ENCODE results near the gene TREH. TPM values are rescaled to one million over a fixed set of nuclear protein-coding genes. Genes with fewer than 3 reads are reported as not detected.

TREH gene
- total RNA-seq, 1 experiment from 2014 or later: 0.15 TPM

DNA sequence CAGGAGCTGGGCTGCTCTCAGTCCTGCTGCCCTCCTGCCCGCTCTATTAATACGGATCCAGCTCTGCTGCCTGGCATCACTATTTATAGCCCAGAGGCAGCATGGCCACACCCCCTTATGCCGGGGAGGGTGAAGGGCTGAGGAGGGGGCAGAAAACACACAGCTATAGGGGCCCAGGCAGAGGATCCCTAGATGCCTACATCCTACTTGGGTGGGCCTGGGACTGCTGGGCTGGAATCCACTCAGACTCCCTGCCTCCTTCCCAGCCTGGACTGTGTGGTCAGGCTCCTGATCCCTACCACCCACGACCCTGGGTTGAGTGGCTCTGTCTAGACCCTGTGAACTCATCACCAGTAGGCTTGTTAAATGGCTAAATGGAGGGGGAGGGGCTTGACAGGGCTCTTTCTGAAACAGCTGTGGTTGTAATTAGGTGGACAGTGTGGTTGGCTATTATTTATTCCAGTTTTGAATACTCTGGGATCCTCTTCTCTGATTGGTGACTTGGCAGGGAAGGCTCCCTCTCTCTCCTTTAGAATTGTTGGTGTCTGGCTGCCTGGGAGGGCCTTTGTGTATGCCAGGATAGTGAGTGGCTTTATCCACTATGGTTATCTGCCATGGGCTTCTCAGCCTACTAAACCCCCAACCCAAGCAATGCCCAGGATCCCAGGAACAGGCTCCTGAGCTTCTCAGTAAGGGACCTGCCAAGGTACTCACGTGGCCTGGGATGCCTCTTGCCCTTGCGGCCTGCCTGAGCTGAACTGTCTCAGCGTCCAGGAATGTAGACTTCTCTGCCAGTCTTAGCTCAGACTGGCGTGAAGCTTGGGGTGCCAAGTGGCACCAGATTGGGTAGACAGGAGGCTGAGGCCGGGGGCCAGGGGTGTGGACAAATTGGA, 56.8 kb downstream of the TREH start:
- H3K27ac ChIP-seq (ENCODE audit: low read depth, low read length): peak overlapping the region; percentile 96
- BruUV-seq (replicated peaks): no TSS peak
- CTCF ChIA-PET: interaction anchor here (0.7 to 1.9 kb wide), 8 partner anchors 10 to 37 kb away, joined by 3 to 7 read pairs (median 4); partner anchors contain the start of gene PHLDB1
- no peaks in the 10 kb centered on the region for H3K9me2 ChIP-seq (ENCODE audit: insufficient read depth)
- H2AFZ ChIP-seq (ENCODE audit: low read depth, low read length, poor library complexity, severe bottlenecking): no peak overlapping the region
- H3K4me2 ChIP-seq (ENCODE audit: low read length): peak overlapping the region; percentile 94
- H3K4me1 ChIP-seq (ENCODE audit: control insufficient read depth in 1 of 2, insufficient read depth in 2 of 2, low read length in 2 of 2): peaks cover 61 to 73% of the 10 kb centered on the region in 2 experiments
- ATAC-seq (peak; percentile 71), DNase-seq (ENCODE audit: low read depth, low spot score) (peak; percentile 68)
- H3K79me2 ChIP-seq (ENCODE audit: insufficient read depth, low read length): peaks cover 6% of the 10 kb centered on the region
- H3K4me3 ChIP-seq (replicated peaks in 1 of 2; ENCODE audit: low read depth in 1 of 2, low read length in 2 of 2): peak overlapping the region; percentile 62 to 84
- TF ChIP-seq FOSL1 (IDR thresholded peaks at IDR 0.05; ENCODE audit: low read depth) (no peak), YY1 (IDR thresholded peaks at IDR 0.05; ENCODE audit: extremely low read depth, insufficient replicate concordance, low read depth, low read length) (no peak), ZFX (IDR thresholded peaks at IDR 0.05) (no peak), EZH2 (IDR thresholded peaks at IDR 0.05) (no peak)
- peak overlapping the region; percentile 84 for H3K9ac ChIP-seq (ENCODE audit: low read length)
- no peaks in the 10 kb centered on the region for H3K27me3 ChIP-seq (ENCODE audit: insufficient read depth, low read length)
- intact Hi-C loops (cut with micrococcal nuclease): no loop called here
- peaks cover 0 to 7% of the 10 kb centered on the region in 2 experiments; a peak in 2 of 4 replicates for H3K36me3 ChIP-seq (ENCODE audit: control insufficient read depth in 1 of 2, insufficient read depth in 2 of 2, low read length in 2 of 2)
- H3K9me3 ChIP-seq (ENCODE audit: control insufficient read depth in 1 of 2, insufficient read depth in 1 of 2, low read depth in 1 of 2, low read length in 2 of 2): no peaks in the 10 kb centered on the region
- POLR2A ChIA-PET: interaction anchor here (0.6 to 3.3 kb wide), 7 partner anchors 9 to 366 kb away, joined by 3 to 33 read pairs (median 8); partner anchors contain the start of gene PHLDB1
- no peaks in the 10 kb centered on the region for H4K20me1 ChIP-seq (ENCODE audit: insufficient read depth)
- RAD21 ChIA-PET (ENCODE audit: low non-redundant PET in 1 of 2, low total read pairs in 2 of 2, uncharacterized antibody in 2 of 2, unreplicated experiment in 2 of 2): interaction anchor here (0.7 to 0.9 kb wide), 2 partner anchors 10 to 14 kb away, joined by 3 to 5 read pairs; no protein-coding TSS in a partner anchor

DNA sequence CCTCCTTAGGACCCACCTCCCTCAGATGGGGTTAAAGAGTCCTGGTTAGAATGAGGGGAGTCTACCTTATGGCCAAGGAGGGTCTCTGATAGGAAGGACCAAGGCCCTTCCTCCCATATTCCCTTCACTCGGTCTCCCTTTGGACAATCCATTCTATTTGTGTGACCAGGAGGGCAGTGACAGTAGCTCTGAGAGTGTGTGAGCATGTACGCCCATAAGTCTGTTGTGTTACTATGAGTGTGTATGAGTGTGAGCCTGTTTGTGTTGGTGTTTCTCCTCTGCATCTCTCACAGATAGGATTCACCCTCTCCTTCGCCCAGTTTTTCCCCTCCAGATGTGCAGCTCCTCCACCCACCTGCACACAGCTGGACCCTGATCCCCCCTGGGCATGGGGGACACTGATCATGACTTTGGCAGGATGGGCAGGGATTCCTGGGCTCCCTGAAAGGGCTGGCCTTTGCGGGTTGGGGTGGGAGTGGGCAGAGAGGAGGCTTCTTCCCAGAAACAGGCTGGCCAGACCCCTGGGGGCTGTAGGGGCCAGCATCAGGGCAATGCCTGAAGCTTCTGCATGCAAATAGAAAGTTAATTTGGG, 57.6 kb downstream of the TREH start:
- no peaks in the 10 kb centered on the region for H3K9me2 ChIP-seq (ENCODE audit: insufficient read depth)
- H4K20me1 ChIP-seq (ENCODE audit: insufficient read depth): no peaks in the 10 kb centered on the region
- ChIA-PET POLR2A (interaction anchor here (0.7 to 3.3 kb wide), 7 partner anchors 9 to 290 kb away, joined by 3 to 33 read pairs (median 8); partner anchors contain the start of gene PHLDB1), CTCF (interaction anchor here (0.9 to 1.9 kb wide), 7 partner anchors 9 to 37 kb away, joined by 3 to 7 read pairs (median 4); partner anchors contain the start of gene PHLDB1), RAD21 (ENCODE audit: low non-redundant PET in 1 of 2, low total read pairs in 2 of 2, uncharacterized antibody in 2 of 2, unreplicated experiment in 2 of 2) (no interaction called here)
- no peaks in the 10 kb centered on the region for H3K27me3 ChIP-seq (ENCODE audit: insufficient read depth, low read length)
- peak overlapping the region; percentile 62 to 84 for H3K4me3 ChIP-seq (replicated peaks in 1 of 2; ENCODE audit: low read depth in 1 of 2, low read length in 2 of 2)
- H3K36me3 ChIP-seq (ENCODE audit: control insufficient read depth in 1 of 2, insufficient read depth in 2 of 2, low read length in 2 of 2): peaks cover 0 to under 1% of the 10 kb centered on the region in 2 experiments; a peak in 2 of 4 replicates
- H3K9ac ChIP-seq (ENCODE audit: low read length): peak overlapping the region; percentile 84
- H3K4me1 ChIP-seq (ENCODE audit: control insufficient read depth in 1 of 2, insufficient read depth in 2 of 2, low read length in 2 of 2): peaks cover 61 to 73% of the 10 kb centered on the region in 2 experiments
- intact Hi-C loops (cut with micrococcal nuclease): no loop called here
- H3K27ac ChIP-seq (ENCODE audit: low read depth, low read length): peak overlapping the region; percentile 96
- H2AFZ ChIP-seq (ENCODE audit: low read depth, low read length, poor library complexity, severe bottlenecking): no peak overlapping the region
- DNase-seq (ENCODE audit: low read depth, low spot score) (no peak), ATAC-seq (no peak)
- H3K9me3 ChIP-seq (ENCODE audit: control insufficient read depth in 1 of 2, insufficient read depth in 1 of 2, low read depth in 1 of 2, low read length in 2 of 2): no peaks in the 10 kb centered on the region
- peak overlapping the region; percentile 94 for H3K4me2 ChIP-seq (ENCODE audit: low read length)
- H3K79me2 ChIP-seq (ENCODE audit: insufficient read depth, low read length): peaks cover 6% of the 10 kb centered on the region
- BruUV-seq (replicated peaks): TSS peak; percentile 47
- TF ChIP-seq POLR2A (IDR thresholded peaks at IDR 0.05; ENCODE audit: borderline replicate concordance, extremely low read depth, insufficient read depth, insufficient read length): no peak
- TF ChIP-seq EGR1 (IDR thresholded peaks at IDR 0.05; ENCODE audit: low read depth): no peak
- TF ChIP-seq SRF (IDR thresholded peaks at IDR 0.05; ENCODE audit: low read depth): no peak
- TF ChIP-seq, protein P1, sequence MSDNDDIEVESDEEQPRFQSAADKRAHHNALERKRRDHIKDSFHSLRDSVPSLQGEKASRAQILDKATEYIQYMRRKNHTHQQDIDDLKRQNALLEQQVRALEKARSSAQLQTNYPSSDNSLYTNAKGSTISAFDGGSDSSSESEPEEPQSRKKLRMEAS (IDR thresholded peaks at IDR 0.05): no peak
- TF ChIP-seq, protein P2, sequence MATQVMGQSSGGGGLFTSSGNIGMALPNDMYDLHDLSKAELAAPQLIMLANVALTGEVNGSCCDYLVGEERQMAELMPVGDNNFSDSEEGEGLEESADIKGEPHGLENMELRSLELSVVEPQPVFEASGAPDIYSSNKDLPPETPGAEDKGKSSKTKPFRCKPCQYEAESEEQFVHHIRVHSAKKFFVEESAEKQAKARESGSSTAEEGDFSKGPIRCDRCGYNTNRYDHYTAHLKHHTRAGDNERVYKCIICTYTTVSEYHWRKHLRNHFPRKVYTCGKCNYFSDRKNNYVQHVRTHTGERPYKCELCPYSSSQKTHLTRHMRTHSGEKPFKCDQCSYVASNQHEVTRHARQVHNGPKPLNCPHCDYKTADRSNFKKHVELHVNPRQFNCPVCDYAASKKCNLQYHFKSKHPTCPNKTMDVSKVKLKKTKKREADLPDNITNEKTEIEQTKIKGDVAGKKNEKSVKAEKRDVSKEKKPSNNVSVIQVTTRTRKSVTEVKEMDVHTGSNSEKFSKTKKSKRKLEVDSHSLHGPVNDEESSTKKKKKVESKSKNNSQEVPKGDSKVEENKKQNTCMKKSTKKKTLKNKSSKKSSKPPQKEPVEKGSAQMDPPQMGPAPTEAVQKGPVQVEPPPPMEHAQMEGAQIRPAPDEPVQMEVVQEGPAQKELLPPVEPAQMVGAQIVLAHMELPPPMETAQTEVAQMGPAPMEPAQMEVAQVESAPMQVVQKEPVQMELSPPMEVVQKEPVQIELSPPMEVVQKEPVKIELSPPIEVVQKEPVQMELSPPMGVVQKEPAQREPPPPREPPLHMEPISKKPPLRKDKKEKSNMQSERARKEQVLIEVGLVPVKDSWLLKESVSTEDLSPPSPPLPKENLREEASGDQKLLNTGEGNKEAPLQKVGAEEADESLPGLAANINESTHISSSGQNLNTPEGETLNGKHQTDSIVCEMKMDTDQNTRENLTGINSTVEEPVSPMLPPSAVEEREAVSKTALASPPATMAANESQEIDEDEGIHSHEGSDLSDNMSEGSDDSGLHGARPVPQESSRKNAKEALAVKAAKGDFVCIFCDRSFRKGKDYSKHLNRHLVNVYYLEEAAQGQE (IDR thresholded peaks at IDR 0.05; ENCODE audit: low read depth): no peak
- TF ChIP-seq YY1 (IDR thresholded peaks at IDR 0.05; ENCODE audit: extremely low read depth, insufficient replicate concordance, low read depth, low read length): no peak
- TF ChIP-seq JUND (IDR thresholded peaks at IDR 0.05): no peak
- TF ChIP-seq RAD21 (IDR thresholded peaks at IDR 0.05; ENCODE audit: low read depth): no peak
- TF ChIP-seq ZNF274 (IDR thresholded peaks at IDR 0.05; ENCODE audit: low read depth, low read length): no peak
- no peak for TF ChIP-seq EZH2 (IDR thresholded peaks at IDR 0.05)
- no peak for TF ChIP-seq ELF1 (IDR thresholded peaks at IDR 0.05; ENCODE audit: borderline replicate concordance, low read depth)
- TF ChIP-seq CBX3 (IDR thresholded peaks at IDR 0.05; ENCODE audit: low read depth): no peak
